OCI-LY7 (cell line): ENCODE results near the gene FLNB. TPM values are rescaled to one million over a fixed set of nuclear protein-coding genes. Genes with fewer than 3 reads are reported as not detected.

ENCODE experiments used
- BruUV-seq: library from RNA; stranded (reverse); fragments of 400-500 nt; replicated peaks from 2 replicates; lab custom pipeline; 2021; lab: Mats Ljungman, UMichigan
- CTCF ChIA-PET: fragments of 300-600 bp; sonication (Branson Sonifier 250); formaldehyde crosslinking; loops from one replicate; lab custom pipeline; 2022; ENCODE audit warnings: antibody characterized with exemption; ENCODE audit not compliant: unreplicated experiment; lab: Charles Lee
- POLR2A ChIA-PET: fragments of 300-600 bp; sonication (Branson Sonifier 250); formaldehyde crosslinking; loops from one replicate; lab custom pipeline; 2022; ENCODE audit warnings: antibody characterized with exemption; lab: Charles Lee
- DNase-seq: peaks from one replicate; pipeline ENCODE4 v3.0.0-alpha.2; 2015; ENCODE audit warnings: low spot score
- H2AFZ ChIP-seq: fragments of 200-600 bp; sonication (generic), shearing (Covaris generic); 2 replicates; pipeline ENCODE4 v1.6.1; 2014; ENCODE audit warnings: mild to moderate bottlenecking, antibody characterized with exemption, low read length, moderate library complexity
- H3K27ac ChIP-seq: fragments of 200-600 bp; sonication (generic); 2 replicates; pipeline ENCODE4 v1.5.1; 2014; ENCODE audit warnings: mixed run types, low read depth, mild to moderate bottlenecking, moderate library complexity, low read length, inconsistent platforms; ENCODE audit not compliant: poor library complexity, severe bottlenecking
- H3K36me3 ChIP-seq: fragments of 200-600 bp; sonication (generic); 2 replicates; pipeline ENCODE4 v1.6.1; 2014; ENCODE audit warnings: mild to moderate bottlenecking, antibody characterized with exemption, low read length, moderate library complexity, mixed read lengths; ENCODE audit not compliant: insufficient read depth
- H3K4me1 ChIP-seq: fragments of 200-600 bp; sonication (generic); 2 replicates; pipeline ENCODE4 v1.5.1; 2014; ENCODE audit warnings: mild to moderate bottlenecking, low read length; ENCODE audit not compliant: insufficient read depth, poor library complexity, severe bottlenecking
- H3K4me2 ChIP-seq: fragments of 200-600 bp; sonication (generic); 2 replicates; pipeline ENCODE4 v1.6.1; 2014; ENCODE audit warnings: mild to moderate bottlenecking, low read length
- H3K4me3 ChIP-seq: fragments of 200-600 bp; sonication (generic); 2 replicates; pipeline ENCODE4 v1.5.1; 2014; ENCODE audit warnings: mild to moderate bottlenecking, low read depth, low read length; ENCODE audit not compliant: poor library complexity, severe bottlenecking
- H3K79me2 ChIP-seq: fragments of 200-600 bp; sonication (generic); 2 replicates; pipeline ENCODE4 v1.6.1; 2016; ENCODE audit warnings: low read depth, mild to moderate bottlenecking, low read length, moderate library complexity, mixed read lengths; ENCODE audit not compliant: insufficient read depth
- H3K9me2 ChIP-seq: fragments of 200-600 bp; sonication (generic); 2 replicates; pipeline ENCODE4 v1.6.1; 2016; ENCODE audit warnings: mild to moderate bottlenecking, low read length, mixed read lengths; ENCODE audit not compliant: insufficient read depth
- H3K9me3 ChIP-seq: fragments of 200-600 bp; sonication (generic); 2 replicates; pipeline ENCODE4 v1.6.1; 2014; ENCODE audit warnings: mild to moderate bottlenecking, mixed run types, low read length, mixed read lengths
- H4K20me1 ChIP-seq: fragments of 200-600 bp; sonication (generic); 2 replicates; pipeline ENCODE4 v1.6.1; 2014; ENCODE audit warnings: mild to moderate bottlenecking, antibody characterized with exemption, low read length, moderate library complexity, mixed read lengths; ENCODE audit not compliant: insufficient read depth
- EZH2phosphoT487 ChIP-seq: fragments of 200-600 bp; sonication (generic); IDR thresholded peaks from 2 replicates; pipeline ENCODE4 v1.6.1; 2018; ENCODE audit warnings: low read depth, borderline replicate concordance, mild to moderate bottlenecking, mixed run types, antibody characterized with exemption, low read length, moderate library complexity, mixed read lengths
- intact Hi-C: fragments of 100-400 bp; cut with micrococcal nuclease; formaldehyde crosslinking; loops from one replicate; pipeline ENCODE4 v1.10.0; 2022; ENCODE audit not compliant: unreplicated experiment
- total RNA-seq, 2 experiments: library from RNA; depleted of rRNA in 1 of 2; stranded (reverse); fragments of >200 nt in 1 of 2; shearing (Covaris generic) in 1 of 2; gene quantifications; 2 replicates each; pipeline ENCODE4 v1.2.3, GENCODE V29; 2014 to 2022
- TF ChIP-seq, protein P1 (sequence below): fragments of 200-600 bp; sonication (generic); conservative IDR thresholded peaks from 2 replicates; pipeline ENCODE4 v1.5.1; 2014; ENCODE audit warnings: mild to moderate bottlenecking, antibody characterized with exemption, low read length, moderate library complexity, mixed read lengths

FLNB gene
- total RNA-seq, 2 experiments from 2014 or later: 29.9 to 39.1 TPM

DNA sequence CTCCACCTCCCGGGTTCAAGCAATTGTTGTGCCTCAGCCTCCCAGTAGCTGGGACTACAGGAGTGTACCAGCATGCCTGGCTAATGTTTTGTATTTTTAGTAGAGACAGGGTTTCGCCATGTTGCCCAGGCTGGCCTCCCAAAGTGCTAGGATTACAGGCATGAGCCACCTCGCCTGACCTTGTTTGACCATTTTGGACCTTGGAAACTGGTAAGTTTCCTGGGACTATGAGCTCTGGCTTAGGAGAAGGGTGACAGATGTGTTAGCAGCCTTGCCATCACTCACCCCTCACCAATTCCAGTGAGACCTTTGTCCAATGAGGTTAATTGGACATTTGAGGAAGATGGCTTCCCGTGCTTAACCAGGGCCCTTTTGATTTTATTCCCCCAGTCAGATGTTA lies 182.7 kb downstream of the FLNB start:
- TF ChIP-seq EZH2phosphoT487: no peak
- TF ChIP-seq, protein P1, sequence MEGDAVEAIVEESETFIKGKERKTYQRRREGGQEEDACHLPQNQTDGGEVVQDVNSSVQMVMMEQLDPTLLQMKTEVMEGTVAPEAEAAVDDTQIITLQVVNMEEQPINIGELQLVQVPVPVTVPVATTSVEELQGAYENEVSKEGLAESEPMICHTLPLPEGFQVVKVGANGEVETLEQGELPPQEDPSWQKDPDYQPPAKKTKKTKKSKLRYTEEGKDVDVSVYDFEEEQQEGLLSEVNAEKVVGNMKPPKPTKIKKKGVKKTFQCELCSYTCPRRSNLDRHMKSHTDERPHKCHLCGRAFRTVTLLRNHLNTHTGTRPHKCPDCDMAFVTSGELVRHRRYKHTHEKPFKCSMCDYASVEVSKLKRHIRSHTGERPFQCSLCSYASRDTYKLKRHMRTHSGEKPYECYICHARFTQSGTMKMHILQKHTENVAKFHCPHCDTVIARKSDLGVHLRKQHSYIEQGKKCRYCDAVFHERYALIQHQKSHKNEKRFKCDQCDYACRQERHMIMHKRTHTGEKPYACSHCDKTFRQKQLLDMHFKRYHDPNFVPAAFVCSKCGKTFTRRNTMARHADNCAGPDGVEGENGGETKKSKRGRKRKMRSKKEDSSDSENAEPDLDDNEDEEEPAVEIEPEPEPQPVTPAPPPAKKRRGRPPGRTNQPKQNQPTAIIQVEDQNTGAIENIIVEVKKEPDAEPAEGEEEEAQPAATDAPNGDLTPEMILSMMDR: no peak
- no peaks in the 10 kb centered on the region for H4K20me1 ChIP-seq
- no peak overlapping the region for H2AFZ ChIP-seq
- no peaks in the 10 kb centered on the region for H3K79me2 ChIP-seq
- CTCF ChIA-PET: interaction anchor here (0.5 to 1.4 kb wide), 2 partner anchors 24 to 28 kb away, joined by 3 read pairs; no protein-coding TSS in a partner anchor
- DNase-seq: no peak
- intact Hi-C loops: no loop called here
- H3K4me3 ChIP-seq: no peak overlapping the region
- no peak overlapping the region for H3K4me2 ChIP-seq
- H3K27ac ChIP-seq: no peak overlapping the region
- H3K9me3 ChIP-seq: peaks cover 3% of the 10 kb centered on the region; the same call in 1 of the 2 replicates
- no peaks in the 10 kb centered on the region for H3K4me1 ChIP-seq
- no TSS peak for BruUV-seq
- H3K36me3 ChIP-seq: no peaks in the 10 kb centered on the region
- POLR2A ChIA-PET: interaction anchor here (0.6 to 1.4 kb wide), 2 partner anchors 9 to 149 kb away, joined by 3 to 4 read pairs; no protein-coding TSS in a partner anchor
- H3K9me2 ChIP-seq: no peaks in the 10 kb centered on the region

DNA sequence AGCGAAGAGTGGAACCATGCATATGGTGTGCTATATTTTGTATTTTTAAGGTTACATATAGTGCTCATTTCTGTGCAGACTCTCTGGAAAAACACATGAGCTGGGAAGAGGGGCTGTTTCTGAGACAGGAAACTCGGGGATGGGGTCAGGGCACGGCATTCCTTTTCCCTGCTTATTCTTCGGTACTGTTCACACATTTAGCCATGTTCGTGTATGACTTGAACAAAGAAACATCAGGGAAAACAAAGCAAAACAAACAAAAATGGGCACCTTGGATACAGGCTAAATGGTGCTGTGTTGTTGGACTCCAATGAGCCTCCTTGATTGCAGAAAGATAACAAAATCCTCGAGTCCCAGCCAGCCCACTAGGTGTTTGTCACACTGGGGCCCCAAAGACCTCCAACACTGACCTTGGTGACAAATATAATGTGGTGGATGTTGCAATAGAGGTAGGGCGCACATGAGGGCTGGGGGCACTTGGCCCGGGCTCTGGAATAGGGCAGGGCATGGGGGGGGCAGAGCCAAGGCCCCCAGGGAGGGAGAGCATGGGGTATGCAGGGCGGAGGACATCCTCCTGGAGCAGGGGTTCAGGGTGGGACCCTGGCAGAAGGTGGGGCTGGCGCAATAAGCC lies 183.3 kb downstream of the FLNB start:
- no TSS peak for BruUV-seq
- POLR2A ChIA-PET: no interaction called here
- intact Hi-C loops: no loop called here

More for the DNA sequence above, 183.3 kb downstream of the FLNB start:
- no peaks in the 10 kb centered on the region for H3K9me2 ChIP-seq
- no peaks in the 10 kb centered on the region for H4K20me1 ChIP-seq
- no peak for DNase-seq
- TF ChIP-seq, protein P1: no peak
- TF ChIP-seq EZH2phosphoT487: no peak
- peaks cover 1% of the 10 kb centered on the region for H3K4me1 ChIP-seq
- H3K9me3 ChIP-seq: peaks cover 6% of the 10 kb centered on the region; the same call in 1 of the 2 replicates
- no peaks in the 10 kb centered on the region for H3K36me3 ChIP-seq
- no peak overlapping the region for H3K4me2 ChIP-seq
- CTCF ChIA-PET: no interaction called here
- no peaks in the 10 kb centered on the region for H3K79me2 ChIP-seq
- no peak overlapping the region for H2AFZ ChIP-seq
- no peak overlapping the region for H3K27ac ChIP-seq
- no peak overlapping the region for H3K4me3 ChIP-seq
